K562 (cell line): ENCODE measurements around the gene INSL3. TPM values are rescaled to one million over a fixed set of nuclear protein-coding genes. Genes with fewer than 3 reads are reported as not detected.

ENCODE experiments used
- ATAC-seq: fragments of 200-7000 bp; cut with Tn5 transposase; 3 replicates; pipeline ENCODE4 v1.9.1; 2020; ENCODE audit warnings: moderate library complexity
- BruUV-seq: library from RNA; stranded (reverse); fragments of 400-500 nt; replicated peaks from 2 replicates; lab custom pipeline; 2021; lab: Mats Ljungman, UMichigan
- CTCF ChIA-PET: fragments of 300-600 bp; formaldehyde crosslinking; extraction: SDS; loops from one replicate; lab custom pipeline; 2021; ENCODE audit warnings: low intra/inter-chr PET ratio; lab: Yijun Ruan, JAX
- POLR2A ChIA-PET: fragments of 300-600, 350-650 bp; sonication (Branson Sonifier 250); formaldehyde crosslinking; extraction: SDS; loops from one replicate; lab custom pipeline; 2021; ENCODE audit warnings: antibody characterized with exemption, inconsistent platforms; lab: Yijun Ruan, JAX
- DNase-seq, 4 experiments: peaks; one replicate each; pipeline versions ENCODE4 v3.0.0 to v3.0.0-alpha.2; 2011 to 2018; ENCODE audit warnings: low spot score in 3 of 4, mixed read lengths in 3 of 4; ENCODE audit errors: extremely low read depth in 1 of 4
- FAIRE-seq: peaks from 2 replicates; lab custom pipeline; 2011; peaks lifted over from hg19 to GRCh38; lab: Jason Lieb, UNC
- H2AFZ ChIP-seq: 2 replicates; pipeline ENCODE4 v1.6.0; 2011; ENCODE audit warnings: low read depth, low read length, control low read depth, inconsistent platforms
- H3K27ac ChIP-seq: fragments of 200-600 bp; 3 replicates; pipeline ENCODE4 v1.8.0; 2011; ENCODE audit warnings: low read depth, mild to moderate bottlenecking, control low read depth, inconsistent platforms, low read length, moderate library complexity, mixed read lengths; ENCODE audit errors: extremely low read depth
- H3K27me3 ChIP-seq, 2 experiments: fragments of 300-600 bp in 1 of 2; 2 replicates in 1 of 2; 3 replicates in 1 of 2; pipeline versions ENCODE4 v1.6.0 to v1.8.0; 2011; ENCODE audit warnings: inconsistent platforms in 2 of 2, low read length in 2 of 2, mild to moderate bottlenecking in 1 of 2, mixed read lengths in 1 of 2, moderate library complexity in 1 of 2; ENCODE audit not compliant: control insufficient read depth in 2 of 2, insufficient read depth in 2 of 2
- H3K36me3 ChIP-seq: fragments of 300-600 bp; 3 replicates; pipeline ENCODE4 v1.8.0; 2011; ENCODE audit warnings: mild to moderate bottlenecking, low read length, inconsistent platforms; ENCODE audit not compliant: control insufficient read depth, insufficient read depth
- H3K4me1 ChIP-seq, 2 experiments: fragments of 200-600 bp in 1 of 2; replicated peaks in 1 of 2; 2 replicates in 1 of 2; 3 replicates in 1 of 2; pipeline versions ENCODE4 v1.5.1 to v1.8.0; 2011; ENCODE audit warnings: inconsistent platforms in 2 of 2, low read length in 2 of 2, mild to moderate bottlenecking in 1 of 2, mixed read lengths in 1 of 2, moderate library complexity in 1 of 2; ENCODE audit not compliant: control insufficient read depth in 2 of 2, insufficient read depth in 2 of 2
- H3K4me2 ChIP-seq: 2 replicates; pipeline ENCODE4 v1.6.1; 2011; ENCODE audit warnings: low read length, control low read depth, inconsistent platforms, mixed read lengths; ENCODE audit not compliant: insufficient read depth
- H3K4me3 ChIP-seq: fragments of 200-600 bp; sonication (generic), shearing (Covaris generic); 2 replicates; pipeline ENCODE4 v1.5.1; 2016; ENCODE audit warnings: control low read depth, inconsistent platforms
- H3K79me2 ChIP-seq: fragments of 200-600 bp; 3 replicates; pipeline ENCODE4 v1.8.0; 2011; ENCODE audit warnings: low read length, inconsistent platforms; ENCODE audit not compliant: control insufficient read depth, insufficient read depth
- H3K9ac ChIP-seq, 2 experiments: 2 replicates each; pipeline versions ENCODE4 v1.6.0 to v1.6.1; 2011; ENCODE audit warnings: low read depth in 2 of 2, low read length in 2 of 2, control low read depth in 1 of 2, inconsistent platforms in 1 of 2, mild to moderate bottlenecking in 1 of 2, mixed read lengths in 1 of 2; ENCODE audit not compliant: insufficient read depth in 1 of 2
- H3K9me1 ChIP-seq: one replicate; pipeline ENCODE4 v1.6.0; 2011; ENCODE audit warnings: inconsistent platforms, mild to moderate bottlenecking, low read length, moderate library complexity; ENCODE audit not compliant: control insufficient read depth, insufficient read depth
- H3K9me3 ChIP-seq: replicated peaks from 2 replicates; pipeline ENCODE4 v1.5.1; 2011; ENCODE audit warnings: low read depth, low read length, inconsistent platforms; ENCODE audit not compliant: control insufficient read depth, insufficient read depth
- H4K20me1 ChIP-seq: replicated peaks from 2 replicates; pipeline ENCODE4 v1.6.1; 2011; ENCODE audit warnings: low read length, inconsistent platforms, mixed read lengths; ENCODE audit not compliant: control insufficient read depth, insufficient read depth
- CTCF ChIP-seq, 3 experiments: IDR thresholded peaks in 2 of 3; conservative IDR thresholded peaks in 1 of 3; 2 replicates each; pipeline ENCODE4 v1.5.1; 2011 to 2012; ENCODE audit warnings: low read length in 3 of 3, mild to moderate bottlenecking in 3 of 3, control low read depth in 2 of 3, improper control_type of control experiment in 1 of 3, inconsistent platforms in 1 of 3, low read depth in 1 of 3, mixed read lengths in 1 of 3, moderate library complexity in 1 of 3; ENCODE audit not compliant: insufficient read depth in 2 of 3
- NFIC ChIP-seq: fragments of 450-650 bp; IDR thresholded peaks from 2 replicates; pipeline ENCODE4 v1.6.1; 2017; ENCODE audit warnings: mild to moderate bottlenecking, inconsistent platforms
- POLR2G ChIP-seq: fragments of 200-400 bp; formaldehyde crosslinking; IDR thresholded peaks from 2 replicates; pipeline ENCODE4 v1.6.1; 2017; ENCODE audit warnings: low read depth, mild to moderate bottlenecking, antibody characterized with exemption, low read length, moderate library complexity
- RBFOX2 ChIP-seq: fragments of 200-400 bp; formaldehyde crosslinking; IDR thresholded peaks from 2 replicates; pipeline ENCODE4 v1.6.1; 2017; ENCODE audit warnings: low read depth, mild to moderate bottlenecking, low read length, moderate library complexity
- RBM22 ChIP-seq: fragments of 200-400 bp; formaldehyde crosslinking; IDR thresholded peaks from 2 replicates; pipeline ENCODE4 v1.6.1; 2018; ENCODE audit warnings: low read length, low read depth; ENCODE audit not compliant: poor library complexity, severe bottlenecking
- TRIM28 ChIP-seq: fragments of 450-650 bp; IDR thresholded peaks from 2 replicates; pipeline ENCODE4 v1.6.1; 2017
- ZNF23 ChIP-seq: fragments of 250-450 bp; sonication (Bioruptor Pico); IDR thresholded peaks from 2 replicates; pipeline ENCODE4 v1.4.0; 2020; ENCODE audit warnings: mild to moderate bottlenecking
- WGBS: fragments of 100-300 bp; shearing (Covaris generic); methylation state at CpG from one replicate; pipeline ENCODE4 v1.1.6; 2016; ENCODE audit warnings: low coverage, mixed read lengths; ENCODE audit not compliant: insufficient coverage; ENCODE audit errors: missing lambda C conversion rate; 5-methylcytosine and 5-hydroxymethylcytosine counted together
- in situ Hi-C: fragments of 300-500 bp; cut with MboI; formaldehyde crosslinking; loops from 4 replicates; pipeline ENCODE4 v1.15.0; 2018; ENCODE audit warnings: inconsistent platforms, mixed read lengths
- intact Hi-C: fragments of 100-400 bp; cut with micrococcal nuclease; formaldehyde crosslinking; loops from 2 replicates; pipeline ENCODE4 v1.14.2; 2022
- polyA plus RNA-seq, 8 experiments: library from polyadenylated mRNA; depleted of rRNA in 4 of 8; stranded (reverse) in 5 of 8; unstranded in 3 of 8; fragments of >200 nt; fragmentation: Nextera tagmentation in 2 of 8; fragmentation: Illumina TruSeq in 1 of 8; extraction: Ambion mirVana in 2 of 8; extraction: Trizol in 1 of 8; gene quantifications; 2 replicates each; pipeline versions ENCODE4 v1.2.1 to v1.2.3, GENCODE V29; 2011 to 2014; ENCODE audit warnings: inconsistent platforms in 1 of 8, missing spikeins in 1 of 8
- total RNA-seq, 7 experiments: library from RNA; depleted of rRNA in 6 of 7; stranded (reverse); fragments of >200 nt in 6 of 7; fragmentation: Illumina TruSeq in 2 of 7; extraction: Trizol in 2 of 7; gene quantifications; 2 replicates each; pipeline versions ENCODE4 v1.2.1 to v1.2.3, GENCODE V29; 2011 to 2021; ENCODE audit warnings: low replicate concordance in 1 of 7
- TF ChIP-seq, protein P1 (sequence below), 2 experiments: fragments of 450-650 bp; formaldehyde crosslinking in 1 of 2; IDR thresholded peaks; 2 replicates each; pipeline versions ENCODE4 v1.4.0 to v1.6.1; 2014 to 2020; ENCODE audit warnings: mild to moderate bottlenecking in 2 of 2, borderline replicate concordance in 1 of 2, low read depth in 1 of 2

INSL3 gene
- total and polyA plus RNA-seq, 9 of the 15 experiments (the other 6 are each of a cell fraction or from before 2014, with no cell fraction given): not detected

DNA sequence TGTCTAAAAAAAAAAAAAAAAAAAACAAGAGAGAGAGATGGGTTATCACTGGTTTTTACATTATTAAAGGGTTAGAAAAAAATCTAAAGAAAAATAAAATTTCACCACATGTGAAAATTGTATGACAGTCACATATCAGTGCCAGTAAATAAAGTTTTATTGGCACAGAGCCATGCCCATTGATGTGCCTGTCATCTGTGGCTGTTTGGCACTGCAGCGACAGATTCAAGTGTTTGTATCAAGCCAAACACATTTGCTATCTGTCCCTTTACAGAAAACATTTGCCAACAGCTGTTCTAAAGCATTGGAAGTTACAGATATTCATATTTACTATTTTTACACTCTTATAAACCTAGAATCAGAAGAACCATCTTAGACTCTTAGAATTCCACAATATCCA is 53.8 kb downstream of the INSL3 start (continued):
- TF ChIP-seq NFIC: peak; percentile 73
- TF ChIP-seq TRIM28: no peak

DNA sequence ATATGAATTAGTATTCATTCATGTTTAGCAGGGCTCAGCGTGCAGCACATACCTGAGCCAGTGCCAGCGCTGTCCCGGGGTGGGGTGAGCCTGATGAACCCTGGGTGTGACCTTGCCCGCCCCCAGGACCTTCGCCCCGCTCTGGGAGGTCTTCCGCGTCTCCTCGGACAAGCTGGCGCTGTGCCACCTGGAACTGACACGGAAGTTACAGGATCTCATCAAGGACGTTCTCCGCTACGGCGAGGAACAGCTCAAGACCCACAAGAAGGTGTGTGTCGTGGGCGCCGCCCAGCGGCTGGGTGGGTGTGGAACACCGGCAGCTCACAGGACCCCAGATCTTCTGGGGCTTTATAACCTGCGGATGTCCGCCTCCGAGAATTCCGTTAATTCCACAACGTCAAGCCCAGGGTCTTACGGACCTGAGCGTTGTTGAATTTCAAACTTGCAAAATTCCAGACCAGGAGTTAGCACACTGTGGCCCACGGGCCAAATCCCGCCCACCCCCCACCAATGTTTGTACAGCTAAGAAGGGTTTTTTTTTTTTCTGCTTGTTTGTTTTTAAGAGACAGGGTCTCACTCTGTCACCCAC is 54.7 kb downstream of the INSL3 start:
- no peak overlapping the region for H3K27ac ChIP-seq
- intact Hi-C loops: no loop called here
- H3K4me1 ChIP-seq: peaks cover 0 to 5% of the 10 kb centered on the region in 2 experiments; a peak in 3 of 5 replicates
- ChIA-PET POLR2A (interaction anchor here (0.6 kb wide), 2 partner anchors 9 to 60 kb away, joined by 3 read pairs; no protein-coding TSS in a partner anchor), CTCF (no interaction called here)
- no peak overlapping the region for H2AFZ ChIP-seq
- DNase-seq (peak in 2 of 4 experiments; percentile 29 to 63), ATAC-seq (no peak), FAIRE-seq (no peak)
- BruUV-seq: no TSS peak
- no peaks in the 10 kb centered on the region for H3K27me3 ChIP-seq
- WGBS: 84% methylated on average over 24 of the region's 29 CpGs
- no peaks in the 10 kb centered on the region for H3K79me2 ChIP-seq
- H3K9me1 ChIP-seq: no peaks in the 10 kb centered on the region
- H3K9me3 ChIP-seq: no peaks in the 10 kb centered on the region
- in situ Hi-C loops: no loop called here
- H3K4me3 ChIP-seq: no peak overlapping the region
- H3K36me3 ChIP-seq: peaks cover 73% of the 10 kb centered on the region; the same call in 2 of the 3 replicates
- H3K9ac ChIP-seq: peak overlapping the region in 1 of 2 experiments; percentile 13; a peak in 1 of 4 replicates
- 0 out of 2 replicates have a peak, but pooled peaks cover 3% of the 10 kb centered on the region for H4K20me1 ChIP-seq
- H3K4me2 ChIP-seq: no peak overlapping the region
- TF ChIP-seq RBFOX2: peak; percentile 51; the same call in 1 of the 2 replicates
- TF ChIP-seq POLR2G: 0 out of 2 replicates have a peak, but pooled peaks have one; percentile 33
- TF ChIP-seq CTCF (IDR thresholded peaks at IDR 0.05 in 2 of 3, conservative IDR thresholded peaks at IDR 0.05 in 1 of 3; ENCODE audit: insufficient read depth in 2 of 3, low read depth in 1 of 3, low read length in 3 of 3): peak; percentile 60 to 64 (median 60)
- no peak for TF ChIP-seq RBM22
- TF ChIP-seq ZNF23 (CRISPR knock-in tag): no peak
- TF ChIP-seq, protein P1, sequence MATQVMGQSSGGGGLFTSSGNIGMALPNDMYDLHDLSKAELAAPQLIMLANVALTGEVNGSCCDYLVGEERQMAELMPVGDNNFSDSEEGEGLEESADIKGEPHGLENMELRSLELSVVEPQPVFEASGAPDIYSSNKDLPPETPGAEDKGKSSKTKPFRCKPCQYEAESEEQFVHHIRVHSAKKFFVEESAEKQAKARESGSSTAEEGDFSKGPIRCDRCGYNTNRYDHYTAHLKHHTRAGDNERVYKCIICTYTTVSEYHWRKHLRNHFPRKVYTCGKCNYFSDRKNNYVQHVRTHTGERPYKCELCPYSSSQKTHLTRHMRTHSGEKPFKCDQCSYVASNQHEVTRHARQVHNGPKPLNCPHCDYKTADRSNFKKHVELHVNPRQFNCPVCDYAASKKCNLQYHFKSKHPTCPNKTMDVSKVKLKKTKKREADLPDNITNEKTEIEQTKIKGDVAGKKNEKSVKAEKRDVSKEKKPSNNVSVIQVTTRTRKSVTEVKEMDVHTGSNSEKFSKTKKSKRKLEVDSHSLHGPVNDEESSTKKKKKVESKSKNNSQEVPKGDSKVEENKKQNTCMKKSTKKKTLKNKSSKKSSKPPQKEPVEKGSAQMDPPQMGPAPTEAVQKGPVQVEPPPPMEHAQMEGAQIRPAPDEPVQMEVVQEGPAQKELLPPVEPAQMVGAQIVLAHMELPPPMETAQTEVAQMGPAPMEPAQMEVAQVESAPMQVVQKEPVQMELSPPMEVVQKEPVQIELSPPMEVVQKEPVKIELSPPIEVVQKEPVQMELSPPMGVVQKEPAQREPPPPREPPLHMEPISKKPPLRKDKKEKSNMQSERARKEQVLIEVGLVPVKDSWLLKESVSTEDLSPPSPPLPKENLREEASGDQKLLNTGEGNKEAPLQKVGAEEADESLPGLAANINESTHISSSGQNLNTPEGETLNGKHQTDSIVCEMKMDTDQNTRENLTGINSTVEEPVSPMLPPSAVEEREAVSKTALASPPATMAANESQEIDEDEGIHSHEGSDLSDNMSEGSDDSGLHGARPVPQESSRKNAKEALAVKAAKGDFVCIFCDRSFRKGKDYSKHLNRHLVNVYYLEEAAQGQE (IDR thresholded peaks at IDR 0.05; ENCODE audit: borderline replicate concordance): peak; percentile 39; the same call in 1 of the 2 replicates
- TF ChIP-seq, protein P1 (CRISPR knock-in tag; IDR thresholded peaks at IDR 0.05; ENCODE audit: low read depth): no peak
